Effector memory CD4-positive, alpha-beta T cell (primary cell): Measurements from ENCODE around the gene ITPRIPL1.
"Not testable (repeated sequence)": the region's sequence is repeated elsewhere in the genome, so short reads cannot be mapped to it uniquely, and the experiment has no call there.

Source experiments
- DNase-seq, 3 donors: peaks; one replicate each; pipeline ENCODE4 v3.0.0-alpha.2; 2020
- H3K27ac ChIP-seq: 2 replicates; pipeline ENCODE4 v1.7.0; 2013; ENCODE audit warnings: mild to moderate bottlenecking, low read length, moderate library complexity; ENCODE audit not compliant: insufficient read depth, poor library complexity, severe bottlenecking
- H3K27me3 ChIP-seq: replicated peaks from 2 replicates; pipeline ENCODE4 v1.7.0; 2013; ENCODE audit warnings: mild to moderate bottlenecking, low read length; ENCODE audit not compliant: insufficient read depth, control insufficient read depth, poor library complexity, severe bottlenecking
- H3K36me3 ChIP-seq: 2 replicates; pipeline ENCODE4 v1.7.0; 2013; ENCODE audit warnings: mild to moderate bottlenecking, low read length, moderate library complexity; ENCODE audit not compliant: control insufficient read depth, insufficient read depth
- H3K4me1 ChIP-seq: 2 replicates; pipeline ENCODE4 v1.7.0; 2013; ENCODE audit warnings: low read length, mild to moderate bottlenecking; ENCODE audit not compliant: control insufficient read depth, insufficient read depth, poor library complexity, severe bottlenecking
- H3K4me3 ChIP-seq: 2 replicates; pipeline ENCODE4 v1.7.0; 2013; ENCODE audit warnings: low read length, low read depth, mild to moderate bottlenecking; ENCODE audit not compliant: insufficient read depth, poor library complexity, severe bottlenecking
- H3K9me3 ChIP-seq: 2 replicates; pipeline ENCODE4 v1.7.0; 2013; ENCODE audit warnings: mild to moderate bottlenecking, low read length, moderate library complexity; ENCODE audit not compliant: control insufficient read depth
- total RNA-seq, 3 donors: gene quantifications; one replicate each; lab custom pipeline; 2026; lab: John Stamatoyannopoulos, UW

The ITPRIPL1 gene, protein sequence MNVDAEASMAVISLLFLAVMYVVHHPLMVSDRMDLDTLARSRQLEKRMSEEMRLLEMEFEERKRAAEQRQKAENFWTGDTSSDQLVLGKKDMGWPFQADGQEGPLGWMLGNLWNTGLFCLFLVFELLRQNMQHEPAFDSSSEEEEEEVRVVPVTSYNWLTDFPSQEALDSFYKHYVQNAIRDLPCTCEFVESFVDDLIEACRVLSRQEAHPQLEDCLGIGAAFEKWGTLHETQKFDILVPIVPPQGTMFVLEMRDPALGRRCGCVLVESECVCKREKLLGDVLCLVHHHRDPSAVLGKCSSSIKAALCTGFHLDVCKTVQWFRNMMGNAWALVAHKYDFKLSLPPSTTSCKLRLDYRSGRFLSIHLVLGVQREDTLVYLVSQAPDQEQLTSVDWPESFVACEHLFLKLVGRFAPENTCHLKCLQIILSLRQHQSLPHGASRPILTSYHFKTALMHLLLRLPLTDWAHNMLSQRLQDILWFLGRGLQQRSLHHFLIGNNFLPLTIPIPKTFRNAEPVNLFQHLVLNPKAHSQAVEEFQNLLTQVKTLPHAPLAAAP
- total RNA-seq, result 13.6 to 19.7 (median 15.9) reads per million in 3 donors

- peak within 1 kb of the TSS; percentile 66 for H3K27ac ChIP-seq
- H3K9me3 ChIP-seq, result no peaks in the 10 kb centered on the region
- peaks cover 35% of the 10 kb centered on the region for H3K4me1 ChIP-seq
- peaks cover 4% of the 10 kb centered on the region for H3K36me3 ChIP-seq
- H3K27me3 ChIP-seq, result no peaks in the 10 kb centered on the region
- H3K4me3 ChIP-seq, result peak within 1 kb of the TSS; percentile 66
- DNase-seq, result peak in 1 of 3 donors; percentile 17
Observed at GRCh38 chr2:96325041-96325883, at the start of gene ITPRIPL1. ITPRIPL1 (plus strand) TSS chr2:96325317; CDS start chr2:96325840, 523 bp downstream.

- DNase-seq, result no peak
- Histone ChIP-seq H3K27me3 (no peaks in the 10 kb centered on the region), H3K36me3 (peaks cover 76% of the 10 kb centered on the region), H3K4me3 (no peak overlapping the region), H3K9me3 (no peaks in the 10 kb centered on the region), H3K4me1 (no peaks in the 10 kb centered on the region), H3K27ac (no peak overlapping the region)
Observed at GRCh38 chr2:96276787-96277499, 48.2 kb upstream of the ITPRIPL1 start.

DNA sequence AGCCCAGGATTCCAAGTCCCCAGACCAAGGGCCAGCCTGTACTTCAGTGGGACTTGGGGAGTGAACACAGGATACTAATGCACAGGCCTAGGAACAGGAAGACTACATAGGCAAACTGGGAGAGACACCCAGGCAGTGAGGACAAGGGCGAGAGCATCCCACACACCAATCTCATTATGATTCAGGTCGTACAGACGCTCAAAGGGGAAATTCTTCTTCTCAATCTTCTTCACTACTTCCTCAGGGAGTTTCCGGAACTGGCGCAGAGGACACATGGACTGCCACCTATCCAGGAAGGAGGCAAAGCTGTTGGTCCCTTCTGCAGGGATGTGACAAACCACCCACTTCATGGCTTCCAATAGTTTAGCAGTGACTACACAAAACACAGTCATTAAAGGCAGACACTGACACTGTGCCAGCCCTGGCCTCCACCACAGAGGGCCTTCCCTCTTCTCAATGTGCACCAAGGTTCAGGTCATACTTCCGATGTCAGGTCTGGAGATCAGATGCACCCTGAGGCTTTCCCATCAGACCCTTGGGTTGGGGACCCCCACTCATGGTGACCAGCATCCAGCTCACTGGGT is 37.8 kb upstream of the ITPRIPL1 start:
- H3K36me3 ChIP-seq, result peaks cover 99% of the 10 kb centered on the region
- DNase-seq, result no peak
- no peak overlapping the region for H3K4me3 ChIP-seq
- H3K27me3 ChIP-seq, result no peaks in the 10 kb centered on the region
- no peak overlapping the region for H3K27ac ChIP-seq
- H3K9me3 ChIP-seq, result no peaks in the 10 kb centered on the region
- H3K4me1 ChIP-seq, result no peaks in the 10 kb centered on the region

DNA sequence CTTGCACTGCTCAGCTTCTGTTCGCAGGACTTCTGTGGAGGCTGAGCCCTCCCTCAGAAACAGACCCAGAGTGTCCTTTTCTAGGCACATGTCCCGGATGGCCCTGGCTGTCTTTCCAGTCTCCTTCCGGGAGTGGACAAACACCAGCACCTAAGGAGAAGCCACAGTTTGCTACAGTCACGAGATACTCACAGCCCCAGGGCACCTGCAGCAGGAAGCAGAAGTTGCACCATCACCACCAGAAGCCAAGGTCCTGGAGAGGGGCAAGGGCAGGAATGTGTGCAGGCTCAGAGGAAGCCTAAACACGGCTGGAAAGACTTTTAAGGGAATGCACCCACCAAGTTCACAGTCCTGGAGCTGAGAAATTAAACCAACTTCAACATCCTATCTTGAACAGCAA is 33.4 kb upstream of the ITPRIPL1 start:
- H3K27ac ChIP-seq, result no peak overlapping the region
- peaks cover 98% of the 10 kb centered on the region for H3K36me3 ChIP-seq
- no peak for DNase-seq
- H3K27me3 ChIP-seq, result no peaks in the 10 kb centered on the region
- no peaks in the 10 kb centered on the region for H3K9me3 ChIP-seq
- no peaks in the 10 kb centered on the region for H3K4me1 ChIP-seq
- H3K4me3 ChIP-seq, result no peak overlapping the region

- not testable (repeated sequence) for DNase-seq, H3K9me3 ChIP-seq, H3K27me3 ChIP-seq, H3K4me1 ChIP-seq, H3K4me3 ChIP-seq, H3K27ac ChIP-seq
- peaks cover 98% of the 10 kb centered on the region for H3K36me3 ChIP-seq
Observed at GRCh38 chr2:96294271-96294670, 30.8 kb upstream of the ITPRIPL1 start.

DNA sequence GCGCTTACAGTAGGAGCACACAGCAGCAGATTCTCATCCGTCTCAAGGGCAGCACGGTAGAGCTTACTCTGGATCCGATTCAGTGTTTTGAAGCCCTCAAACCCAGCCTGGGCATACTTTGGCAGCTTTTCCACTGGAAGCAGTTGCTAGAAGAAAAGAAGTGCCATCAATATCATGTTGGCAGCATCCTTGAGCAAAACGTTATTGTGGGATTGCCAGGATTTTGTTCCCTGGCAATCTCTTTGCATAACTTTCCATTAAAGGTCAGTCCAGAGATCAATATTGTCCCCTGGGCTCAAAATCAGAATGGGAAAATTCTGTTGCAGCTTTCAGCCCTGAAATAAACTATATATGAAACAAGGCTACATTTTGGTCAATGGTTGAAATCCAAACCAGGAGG is 28.2 kb upstream of the ITPRIPL1 start:
- H3K4me3 ChIP-seq, result no peak overlapping the region
- H3K36me3 ChIP-seq, result peaks cover 98% of the 10 kb centered on the region
- H3K27ac ChIP-seq, result no peak overlapping the region
- no peaks in the 10 kb centered on the region for H3K27me3 ChIP-seq
- no peak for DNase-seq
- no peaks in the 10 kb centered on the region for H3K9me3 ChIP-seq
- no peaks in the 10 kb centered on the region for H3K4me1 ChIP-seq

- no peaks in the 10 kb centered on the region for H3K27me3 ChIP-seq
- H3K9me3 ChIP-seq, result no peaks in the 10 kb centered on the region
- peaks cover 15% of the 10 kb centered on the region for H3K4me1 ChIP-seq
- H3K36me3 ChIP-seq, result peaks cover 77% of the 10 kb centered on the region
- H3K4me3 ChIP-seq, result no peak overlapping the region
- DNase-seq, result no peak
- H3K27ac ChIP-seq, result no peak overlapping the region
Observed at GRCh38 chr2:96301865-96302264, 23.3 kb upstream of the ITPRIPL1 start.

GRCh38 chr2:96304606-96305005 is 20.5 kb upstream of the ITPRIPL1 start:
- H3K4me1 ChIP-seq, result peaks cover 15% of the 10 kb centered on the region
- H3K9me3 ChIP-seq, result no peaks in the 10 kb centered on the region
- H3K36me3 ChIP-seq, result peaks cover 49% of the 10 kb centered on the region
- peak overlapping the region; percentile 94 for H3K4me3 ChIP-seq
- no peak for DNase-seq
- peak overlapping the region; percentile 99 for H3K27ac ChIP-seq
- H3K27me3 ChIP-seq, result no peaks in the 10 kb centered on the region
